Measurements from ENCODE around the gene PPP1R14C. TPM values are rescaled to one million over a fixed set of nuclear protein-coding genes. Genes with fewer than 3 reads are reported as not detected.

PPP1R14C gene
- total RNA-seq, result 0.27 TPM

- peak; percentile 28 for ATAC-seq
- intact Hi-C loops (cut with DNase I), result no loop called here
- no peak for DNase-seq (ENCODE audit: low spot score)
Measured at GRCh38 chr6:150142670-150143515, at the start of gene PPP1R14C. PPP1R14C (plus strand) TSS chr6:150143044; CDS start chr6:150143193, 149 bp downstream.

GRCh38 chr6:150093397-150093796, 49.4 kb upstream of the PPP1R14C start:
- no peak for DNase-seq (ENCODE audit: low spot score)
- no peak for ATAC-seq
- intact Hi-C loops (cut with DNase I), result no loop called here

- ATAC-seq (no peak), DNase-seq (ENCODE audit: low spot score) (no peak)
- intact Hi-C loops (cut with DNase I), result no loop called here
Measured at GRCh38 chr6:150098155-150098554, 44.7 kb upstream of the PPP1R14C start.

GRCh38 chr6:150099546-150099945, 43.3 kb upstream of the PPP1R14C start:
- no peak for ATAC-seq

GRCh38 chr6:150099953-150100352, 42.9 kb upstream of the PPP1R14C start:
- ATAC-seq (no peak), DNase-seq (ENCODE audit: low spot score) (no peak)
- intact Hi-C loops (cut with DNase I), result no loop called here

More at GRCh38 chr6:150099546-150099945, 43.3 kb upstream of the PPP1R14C start:
- DNase-seq (ENCODE audit: low spot score), result no peak
- intact Hi-C loops (cut with DNase I), result no loop called here

GRCh38 chr6:150100745-150101144, 42.1 kb upstream of the PPP1R14C start:
- no peak for DNase-seq (ENCODE audit: low spot score)
- intact Hi-C loops (cut with DNase I), result no loop called here

GRCh38 chr6:150102750-150103270, 40.0 kb upstream of the PPP1R14C start:
- ATAC-seq (no peak), DNase-seq (ENCODE audit: low spot score) (no peak)
- intact Hi-C loops (cut with DNase I), result no loop called here

More at GRCh38 chr6:150100745-150101144, 42.1 kb upstream of the PPP1R14C start:
- ATAC-seq, result no peak

- DNase-seq (ENCODE audit: low spot score) (no peak), ATAC-seq (no peak)
- intact Hi-C loops (cut with DNase I), result no loop called here
Measured at GRCh38 chr6:150112233-150112632, 30.6 kb upstream of the PPP1R14C start.

- DNase-seq (ENCODE audit: low spot score) (no peak), ATAC-seq (no peak)
- intact Hi-C loops (cut with DNase I), result no loop called here
Measured at GRCh38 chr6:150115769-150116168, 27.1 kb upstream of the PPP1R14C start.

- intact Hi-C loops (cut with DNase I), result no loop called here
- ATAC-seq, result no peak
- no peak for DNase-seq (ENCODE audit: low spot score)
Measured at GRCh38 chr6:150116200-150116800, 26.5 kb upstream of the PPP1R14C start.

- DNase-seq (ENCODE audit: low spot score) (no peak), ATAC-seq (no peak)
- intact Hi-C loops (cut with DNase I), result no loop called here
Measured at GRCh38 chr6:150118203-150118602, 24.6 kb upstream of the PPP1R14C start.

GRCh38 chr6:150118627-150119026, 24.2 kb upstream of the PPP1R14C start:
- DNase-seq (ENCODE audit: low spot score), result no peak
- ATAC-seq, result no peak
- intact Hi-C loops (cut with DNase I), result no loop called here

GRCh38 chr6:150119173-150119572, 23.7 kb upstream of the PPP1R14C start:
- intact Hi-C loops (cut with DNase I), result no loop called here
- DNase-seq (ENCODE audit: low spot score), result no peak
- peak; percentile 89 for ATAC-seq

GRCh38 chr6:150123645-150124044, 19.2 kb upstream of the PPP1R14C start:
- no peak for ATAC-seq
- intact Hi-C loops (cut with DNase I), result no loop called here
- no peak for DNase-seq (ENCODE audit: low spot score)

- ATAC-seq (no peak), DNase-seq (ENCODE audit: low spot score) (no peak)
- intact Hi-C loops (cut with DNase I), result no loop called here
Measured at GRCh38 chr6:150124235-150124634, 18.6 kb upstream of the PPP1R14C start.

- DNase-seq (ENCODE audit: low spot score) (no peak), ATAC-seq (no peak)
- intact Hi-C loops (cut with DNase I), result no loop called here
Measured at GRCh38 chr6:150126641-150127291, 16.1 kb upstream of the PPP1R14C start.

GRCh38 chr6:150128425-150128824, 14.4 kb upstream of the PPP1R14C start:
- no peak for ATAC-seq
- intact Hi-C loops (cut with DNase I), result no loop called here

GRCh38 chr6:150129616-150130505, 13.0 kb upstream of the PPP1R14C start:
- intact Hi-C loops (cut with DNase I), result no loop called here
- no peak for ATAC-seq
- DNase-seq (ENCODE audit: low spot score), result no peak

More at GRCh38 chr6:150128425-150128824, 14.4 kb upstream of the PPP1R14C start:
- no peak for DNase-seq (ENCODE audit: low spot score)

GRCh38 chr6:150133686-150134085, 9.2 kb upstream of the PPP1R14C start:
- ATAC-seq (no peak), DNase-seq (ENCODE audit: low spot score) (no peak)
- intact Hi-C loops (cut with DNase I), result no loop called here

Measured in sciatic nerve (tissue), 2 donors.